H1 (cell line): ENCODE measurements around the gene LSM4. TPM values are rescaled to one million over a fixed set of nuclear protein-coding genes. Genes with fewer than 3 reads are reported as not detected.

ENCODE experiments used
- BRCA1 ChIP-seq: IDR thresholded peaks from 2 replicates; pipeline ENCODE4 v1.6.1; 2012; ENCODE audit warnings: low read depth, low read length, improper control_type of control experiment
- GTF2F1 ChIP-seq: IDR thresholded peaks from 2 replicates; pipeline ENCODE4 v1.6.1; 2012; ENCODE audit warnings: low read depth, low read length, improper control_type of control experiment, borderline replicate concordance
- POU5F1 ChIP-seq: IDR thresholded peaks from 2 replicates; pipeline ENCODE4 v1.6.1; 2011; ENCODE audit warnings: low read depth, mild to moderate bottlenecking, low read length, moderate library complexity
- SIX5 ChIP-seq: IDR thresholded peaks from 2 replicates; pipeline ENCODE4 v1.6.1; 2011; ENCODE audit warnings: mild to moderate bottlenecking, low read depth, low read length
- TAF1 ChIP-seq: IDR thresholded peaks from 2 replicates; pipeline ENCODE4 v1.6.1; 2011; ENCODE audit warnings: mild to moderate bottlenecking, low read depth, low read length
- polyA plus RNA-seq, 7 experiments: library from polyadenylated mRNA; depleted of rRNA in 3 of 7; stranded (reverse) in 5 of 7; unstranded in 2 of 7; fragments of >200 nt in 5 of 7; fragments of 200-250 nt in 2 of 7; gene quantifications; 1 replicate in 5 of 7; 2 replicates in 1 of 7; 4 replicates in 1 of 7; pipeline versions ENCODE4 v1.2.1 to v1.2.3, GENCODE V29; 2011 to 2013; ENCODE audit warnings: missing spikeins in 2 of 7, mixed read lengths in 2 of 7
- total RNA-seq: library from RNA; stranded (reverse); fragmentation: NEBNext Ultra II Directional; extraction: Animal tissue kit (Norgen Biotek cat#: 25700); gene quantifications from 2 replicates; pipeline ENCODE4 v1.2.1, GENCODE V29; 2021
- TF ChIP-seq, protein P1 (sequence below): fragments of 300-600 bp; sonication (generic); IDR thresholded peaks from 2 replicates; pipeline ENCODE4 v1.7.1; 2012; ENCODE audit warnings: low read length, moderate library complexity, mild to moderate bottlenecking, inconsistent platforms; ENCODE audit not compliant: insufficient replicate concordance
- TF ChIP-seq, protein P2 (sequence below): IDR thresholded peaks from 2 replicates; pipeline ENCODE4 v1.6.1; 2012; ENCODE audit warnings: low read length, inconsistent platforms
- TF ChIP-seq, protein P3 (sequence below): IDR thresholded peaks from 2 replicates; pipeline ENCODE4 v1.6.1; 2012; ENCODE audit warnings: inconsistent platforms

Gene LSM4
- total and polyA plus RNA-seq, 2 of the 8 experiments (the other 6 are each of a cell fraction or from before 2014, with no cell fraction given) = 302 to 319 TPM

DNA sequence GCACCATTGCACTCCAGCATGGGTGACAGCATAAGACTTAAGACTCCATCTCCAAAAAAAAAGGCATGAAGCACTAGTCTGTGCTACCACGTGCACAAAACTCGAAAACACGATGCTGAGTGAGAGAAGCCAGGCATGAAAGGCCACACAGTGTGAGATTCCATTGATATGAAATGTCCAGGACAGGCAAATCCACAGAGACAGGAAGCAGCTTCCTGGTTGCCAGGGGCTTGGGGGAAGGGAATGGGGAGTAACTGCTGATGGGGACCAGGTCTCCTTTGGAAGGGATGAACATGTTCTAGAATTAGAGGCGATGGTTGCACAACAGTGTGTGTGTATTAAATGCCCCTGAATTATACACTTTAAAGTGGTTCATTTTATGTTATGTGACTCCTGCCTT is 25.6 kb downstream of the LSM4 start (continued):
- TF ChIP-seq, protein P1, sequence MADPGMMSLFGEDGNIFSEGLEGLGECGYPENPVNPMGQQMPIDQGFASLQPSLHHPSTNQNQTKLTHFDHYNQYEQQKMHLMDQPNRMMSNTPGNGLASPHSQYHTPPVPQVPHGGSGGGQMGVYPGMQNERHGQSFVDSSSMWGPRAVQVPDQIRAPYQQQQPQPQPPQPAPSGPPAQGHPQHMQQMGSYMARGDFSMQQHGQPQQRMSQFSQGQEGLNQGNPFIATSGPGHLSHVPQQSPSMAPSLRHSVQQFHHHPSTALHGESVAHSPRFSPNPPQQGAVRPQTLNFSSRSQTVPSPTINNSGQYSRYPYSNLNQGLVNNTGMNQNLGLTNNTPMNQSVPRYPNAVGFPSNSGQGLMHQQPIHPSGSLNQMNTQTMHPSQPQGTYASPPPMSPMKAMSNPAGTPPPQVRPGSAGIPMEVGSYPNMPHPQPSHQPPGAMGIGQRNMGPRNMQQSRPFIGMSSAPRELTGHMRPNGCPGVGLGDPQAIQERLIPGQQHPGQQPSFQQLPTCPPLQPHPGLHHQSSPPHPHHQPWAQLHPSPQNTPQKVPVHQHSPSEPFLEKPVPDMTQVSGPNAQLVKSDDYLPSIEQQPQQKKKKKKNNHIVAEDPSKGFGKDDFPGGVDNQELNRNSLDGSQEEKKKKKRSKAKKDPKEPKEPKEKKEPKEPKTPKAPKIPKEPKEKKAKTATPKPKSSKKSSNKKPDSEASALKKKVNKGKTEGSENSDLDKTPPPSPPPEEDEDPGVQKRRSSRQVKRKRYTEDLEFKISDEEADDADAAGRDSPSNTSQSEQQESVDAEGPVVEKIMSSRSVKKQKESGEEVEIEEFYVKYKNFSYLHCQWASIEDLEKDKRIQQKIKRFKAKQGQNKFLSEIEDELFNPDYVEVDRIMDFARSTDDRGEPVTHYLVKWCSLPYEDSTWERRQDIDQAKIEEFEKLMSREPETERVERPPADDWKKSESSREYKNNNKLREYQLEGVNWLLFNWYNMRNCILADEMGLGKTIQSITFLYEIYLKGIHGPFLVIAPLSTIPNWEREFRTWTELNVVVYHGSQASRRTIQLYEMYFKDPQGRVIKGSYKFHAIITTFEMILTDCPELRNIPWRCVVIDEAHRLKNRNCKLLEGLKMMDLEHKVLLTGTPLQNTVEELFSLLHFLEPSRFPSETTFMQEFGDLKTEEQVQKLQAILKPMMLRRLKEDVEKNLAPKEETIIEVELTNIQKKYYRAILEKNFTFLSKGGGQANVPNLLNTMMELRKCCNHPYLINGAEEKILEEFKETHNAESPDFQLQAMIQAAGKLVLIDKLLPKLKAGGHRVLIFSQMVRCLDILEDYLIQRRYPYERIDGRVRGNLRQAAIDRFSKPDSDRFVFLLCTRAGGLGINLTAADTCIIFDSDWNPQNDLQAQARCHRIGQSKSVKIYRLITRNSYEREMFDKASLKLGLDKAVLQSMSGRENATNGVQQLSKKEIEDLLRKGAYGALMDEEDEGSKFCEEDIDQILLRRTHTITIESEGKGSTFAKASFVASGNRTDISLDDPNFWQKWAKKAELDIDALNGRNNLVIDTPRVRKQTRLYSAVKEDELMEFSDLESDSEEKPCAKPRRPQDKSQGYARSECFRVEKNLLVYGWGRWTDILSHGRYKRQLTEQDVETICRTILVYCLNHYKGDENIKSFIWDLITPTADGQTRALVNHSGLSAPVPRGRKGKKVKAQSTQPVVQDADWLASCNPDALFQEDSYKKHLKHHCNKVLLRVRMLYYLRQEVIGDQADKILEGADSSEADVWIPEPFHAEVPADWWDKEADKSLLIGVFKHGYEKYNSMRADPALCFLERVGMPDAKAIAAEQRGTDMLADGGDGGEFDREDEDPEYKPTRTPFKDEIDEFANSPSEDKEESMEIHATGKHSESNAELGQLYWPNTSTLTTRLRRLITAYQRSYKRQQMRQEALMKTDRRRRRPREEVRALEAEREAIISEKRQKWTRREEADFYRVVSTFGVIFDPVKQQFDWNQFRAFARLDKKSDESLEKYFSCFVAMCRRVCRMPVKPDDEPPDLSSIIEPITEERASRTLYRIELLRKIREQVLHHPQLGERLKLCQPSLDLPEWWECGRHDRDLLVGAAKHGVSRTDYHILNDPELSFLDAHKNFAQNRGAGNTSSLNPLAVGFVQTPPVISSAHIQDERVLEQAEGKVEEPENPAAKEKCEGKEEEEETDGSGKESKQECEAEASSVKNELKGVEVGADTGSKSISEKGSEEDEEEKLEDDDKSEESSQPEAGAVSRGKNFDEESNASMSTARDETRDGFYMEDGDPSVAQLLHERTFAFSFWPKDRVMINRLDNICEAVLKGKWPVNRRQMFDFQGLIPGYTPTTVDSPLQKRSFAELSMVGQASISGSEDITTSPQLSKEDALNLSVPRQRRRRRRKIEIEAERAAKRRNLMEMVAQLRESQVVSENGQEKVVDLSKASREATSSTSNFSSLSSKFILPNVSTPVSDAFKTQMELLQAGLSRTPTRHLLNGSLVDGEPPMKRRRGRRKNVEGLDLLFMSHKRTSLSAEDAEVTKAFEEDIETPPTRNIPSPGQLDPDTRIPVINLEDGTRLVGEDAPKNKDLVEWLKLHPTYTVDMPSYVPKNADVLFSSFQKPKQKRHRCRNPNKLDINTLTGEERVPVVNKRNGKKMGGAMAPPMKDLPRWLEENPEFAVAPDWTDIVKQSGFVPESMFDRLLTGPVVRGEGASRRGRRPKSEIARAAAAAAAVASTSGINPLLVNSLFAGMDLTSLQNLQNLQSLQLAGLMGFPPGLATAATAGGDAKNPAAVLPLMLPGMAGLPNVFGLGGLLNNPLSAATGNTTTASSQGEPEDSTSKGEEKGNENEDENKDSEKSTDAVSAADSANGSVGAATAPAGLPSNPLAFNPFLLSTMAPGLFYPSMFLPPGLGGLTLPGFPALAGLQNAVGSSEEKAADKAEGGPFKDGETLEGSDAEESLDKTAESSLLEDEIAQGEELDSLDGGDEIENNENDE = no peak
- TF ChIP-seq BRCA1 = no peak
- no peak for TF ChIP-seq GTF2F1
- no peak for TF ChIP-seq TAF1
- TF ChIP-seq, protein P2, sequence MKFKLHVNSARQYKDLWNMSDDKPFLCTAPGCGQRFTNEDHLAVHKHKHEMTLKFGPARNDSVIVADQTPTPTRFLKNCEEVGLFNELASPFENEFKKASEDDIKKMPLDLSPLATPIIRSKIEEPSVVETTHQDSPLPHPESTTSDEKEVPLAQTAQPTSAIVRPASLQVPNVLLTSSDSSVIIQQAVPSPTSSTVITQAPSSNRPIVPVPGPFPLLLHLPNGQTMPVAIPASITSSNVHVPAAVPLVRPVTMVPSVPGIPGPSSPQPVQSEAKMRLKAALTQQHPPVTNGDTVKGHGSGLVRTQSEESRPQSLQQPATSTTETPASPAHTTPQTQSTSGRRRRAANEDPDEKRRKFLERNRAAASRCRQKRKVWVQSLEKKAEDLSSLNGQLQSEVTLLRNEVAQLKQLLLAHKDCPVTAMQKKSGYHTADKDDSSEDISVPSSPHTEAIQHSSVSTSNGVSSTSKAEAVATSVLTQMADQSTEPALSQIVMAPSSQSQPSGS = no peak
- TF ChIP-seq, protein P3, sequence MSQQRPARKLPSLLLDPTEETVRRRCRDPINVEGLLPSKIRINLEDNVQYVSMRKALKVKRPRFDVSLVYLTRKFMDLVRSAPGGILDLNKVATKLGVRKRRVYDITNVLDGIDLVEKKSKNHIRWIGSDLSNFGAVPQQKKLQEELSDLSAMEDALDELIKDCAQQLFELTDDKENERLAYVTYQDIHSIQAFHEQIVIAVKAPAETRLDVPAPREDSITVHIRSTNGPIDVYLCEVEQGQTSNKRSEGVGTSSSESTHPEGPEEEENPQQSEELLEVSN = no peak
- TF ChIP-seq POU5F1 = no peak
- no peak for TF ChIP-seq SIX5
